AG10803 (cell line): ENCODE results near the gene ISM2.

Experiments used
- DNase-seq: peaks from one replicate; pipeline ENCODE4 v3.0.0; 2010; ENCODE audit warnings: low read depth
- H3K4me3 ChIP-seq: 2 replicates; pipeline ENCODE4 v1.5.1; 2011; ENCODE audit warnings: mild to moderate bottlenecking, low read length, control low read depth
- CTCF ChIP-seq: conservative IDR thresholded peaks from 2 replicates; pipeline ENCODE4 v1.5.1; 2011; ENCODE audit warnings: mild to moderate bottlenecking, low read length, control low read depth, inconsistent platforms

ISM2 gene

GRCh38 chr14:77507762-77508161 lies 9.1 kb upstream of the ISM2 start:
- DNase-seq = no peak
- no peak for TF ChIP-seq CTCF
- no peak overlapping the region for H3K4me3 ChIP-seq

GRCh38 chr14:77505031-77505430 lies 6.4 kb upstream of the ISM2 start:
- no peak for DNase-seq
- no peak overlapping the region for H3K4me3 ChIP-seq
- no peak for TF ChIP-seq CTCF

- TF ChIP-seq CTCF = no peak
- no peak for DNase-seq
These were observed 4.5 kb upstream of the ISM2 start for GRCh38 chr14:77503138-77503537.

GRCh38 chr14:77502109-77502782 lies 3.6 kb upstream of the ISM2 start:
- no peak for TF ChIP-seq CTCF
- no peak for DNase-seq

More at GRCh38 chr14:77503138-77503537, 4.5 kb upstream of the ISM2 start:
- H3K4me3 ChIP-seq = no peak overlapping the region

GRCh38 chr14:77498984-77499527 lies 440 bp upstream of the ISM2 start:
- TF ChIP-seq CTCF = no peak
- H3K4me3 ChIP-seq = peak overlapping the region; percentile 20; the same call in 1 of the 2 replicates
- DNase-seq = no peak

More at GRCh38 chr14:77502109-77502782, 3.6 kb upstream of the ISM2 start:
- H3K4me3 ChIP-seq = no peak overlapping the region

GRCh38 chr14:77495334-77495733 lies 3.3 kb downstream of the ISM2 start:
- no peak overlapping the region for H3K4me3 ChIP-seq
- no peak for DNase-seq
- no peak for TF ChIP-seq CTCF

- no peak for TF ChIP-seq CTCF
- H3K4me3 ChIP-seq = no peak overlapping the region
- no peak for DNase-seq
These were observed 7.6 kb downstream of the ISM2 start for GRCh38 chr14:77491056-77491455.
